Lower leg skin (tissue), 4 donors: ENCODE results near the gene NLK. TPM values are rescaled to one million over a fixed set of nuclear protein-coding genes. Genes with fewer than 3 reads are reported as not detected.

Experiments
- DNase-seq, 2 donors: peaks; one replicate each; pipeline ENCODE4 v3.0.0-alpha.2; 2019; ENCODE audit warnings: low spot score in 2 of 2
- H3K4me3 ChIP-seq: fragments of 200-600 bp; sonication (generic); 2 replicates; pipeline ENCODE4 v1.5.1; 2017; ENCODE audit warnings: mild to moderate bottlenecking, low read depth; ENCODE audit not compliant: poor library complexity, severe bottlenecking
- POLR2A ChIP-seq, 2 donors: fragments of 450-650 bp; IDR thresholded peaks; one replicate each; pipeline ENCODE4 v1.6.1; 2016 to 2017; ENCODE audit warnings: antibody characterized with exemption in 2 of 2, mild to moderate bottlenecking in 1 of 2, moderate library complexity in 1 of 2
- WGBS, 2 donors: methylation state at CpG; one replicate each; pipeline ENCODE4 v1.1.5; 2018; 5-methylcytosine and 5-hydroxymethylcytosine counted together
- intact Hi-C: fragments of 100-400 bp; cut with DNase I; formaldehyde crosslinking; loops from one replicate; pipeline ENCODE4 v1.15.0; 2023; ENCODE audit warnings: low total_unique reads
- total RNA-seq, 4 donors: library from RNA; depleted of rRNA; stranded (reverse); fragments of >200 nt; gene quantifications; one replicate each; pipeline ENCODE4 v1.1.0, GENCODE V29; 2016
- TF ChIP-seq, protein P1 (sequence below), 3 donors: fragments of 450-650 bp; IDR thresholded peaks; one replicate each; pipeline ENCODE4 v1.5.1; 2016; ENCODE audit warnings: antibody characterized with exemption in 3 of 3, mild to moderate bottlenecking in 3 of 3, moderate library complexity in 2 of 3

NLK gene
- total RNA-seq, 4 donors from 2014 or later, result 5.9 to 10.8 (median 8.2) TPM

- intact Hi-C loops, result loop anchor here (10.0 kb wide), 1 partner anchor 416 kb away; no protein-coding TSS in a partner anchor
- WGBS, 2 donors, result 1% methylated on average over 20 to 27 of the region's 43 CpGs
- H3K4me3 ChIP-seq, result peak overlapping the region; percentile 71
- DNase-seq, result peak; percentile 99 to 100
- TF ChIP-seq, protein P1, sequence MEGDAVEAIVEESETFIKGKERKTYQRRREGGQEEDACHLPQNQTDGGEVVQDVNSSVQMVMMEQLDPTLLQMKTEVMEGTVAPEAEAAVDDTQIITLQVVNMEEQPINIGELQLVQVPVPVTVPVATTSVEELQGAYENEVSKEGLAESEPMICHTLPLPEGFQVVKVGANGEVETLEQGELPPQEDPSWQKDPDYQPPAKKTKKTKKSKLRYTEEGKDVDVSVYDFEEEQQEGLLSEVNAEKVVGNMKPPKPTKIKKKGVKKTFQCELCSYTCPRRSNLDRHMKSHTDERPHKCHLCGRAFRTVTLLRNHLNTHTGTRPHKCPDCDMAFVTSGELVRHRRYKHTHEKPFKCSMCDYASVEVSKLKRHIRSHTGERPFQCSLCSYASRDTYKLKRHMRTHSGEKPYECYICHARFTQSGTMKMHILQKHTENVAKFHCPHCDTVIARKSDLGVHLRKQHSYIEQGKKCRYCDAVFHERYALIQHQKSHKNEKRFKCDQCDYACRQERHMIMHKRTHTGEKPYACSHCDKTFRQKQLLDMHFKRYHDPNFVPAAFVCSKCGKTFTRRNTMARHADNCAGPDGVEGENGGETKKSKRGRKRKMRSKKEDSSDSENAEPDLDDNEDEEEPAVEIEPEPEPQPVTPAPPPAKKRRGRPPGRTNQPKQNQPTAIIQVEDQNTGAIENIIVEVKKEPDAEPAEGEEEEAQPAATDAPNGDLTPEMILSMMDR (IDR thresholded peaks at IDR 0.05), result peak in 1 of 3 donors; percentile 51
- no peak for TF ChIP-seq POLR2A (IDR thresholded peaks at IDR 0.05)
These were observed 1.2 kb upstream of the NLK start for GRCh38 chr17:28041068-28041843.

DNA sequence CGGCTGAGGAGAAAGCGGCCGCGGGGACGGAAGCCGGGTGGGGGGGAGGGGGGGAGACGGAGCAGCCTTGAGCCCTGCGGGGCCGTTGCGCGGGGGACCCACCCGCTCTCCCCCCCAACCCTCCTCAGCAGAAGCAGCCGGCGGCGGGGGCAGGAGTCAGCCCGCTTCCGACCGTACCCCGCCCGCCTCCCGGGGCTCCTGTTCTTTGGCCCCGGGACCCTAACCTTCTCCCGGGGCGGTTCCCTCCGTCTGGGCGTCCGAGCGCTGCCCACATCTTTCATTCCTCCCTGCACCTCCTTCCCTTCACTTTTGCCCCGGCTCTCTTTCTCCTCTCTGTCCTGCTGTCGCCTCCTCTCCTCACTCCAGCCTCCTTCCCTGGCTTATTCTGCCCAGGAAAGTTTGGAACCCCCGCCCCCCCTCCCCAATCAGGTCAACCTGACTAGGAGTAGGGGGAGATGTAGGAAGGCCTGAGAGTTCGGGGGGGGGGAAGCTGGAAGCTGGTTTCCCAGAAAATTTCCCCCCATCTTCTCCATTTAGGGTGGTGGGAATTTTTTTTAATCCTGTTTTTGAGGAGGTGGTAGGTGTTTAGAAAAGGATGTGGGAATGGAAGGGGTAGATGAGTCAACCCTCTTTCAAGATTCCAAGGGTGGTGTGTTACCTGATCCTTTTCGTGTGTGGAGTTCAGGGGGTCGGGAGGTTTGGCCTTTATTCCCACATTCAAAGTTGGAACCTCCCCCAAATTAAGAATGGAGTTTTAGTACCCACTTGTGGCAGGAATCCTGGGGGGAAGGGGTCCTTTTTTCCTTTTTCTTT is 427 bp upstream of the NLK start:
- H3K4me3 ChIP-seq, result peak overlapping the region; percentile 71
- DNase-seq, result no peak
- 2% methylated on average over 22 to 25 of the region's 34 CpGs for WGBS, 2 donors
- intact Hi-C loops, result loop anchor here (10.0 kb wide), 1 partner anchor 417 kb away; no protein-coding TSS in a partner anchor
- no peak for TF ChIP-seq POLR2A (IDR thresholded peaks at IDR 0.05)
- TF ChIP-seq, protein P1 (IDR thresholded peaks at IDR 0.05), result no peak

DNA sequence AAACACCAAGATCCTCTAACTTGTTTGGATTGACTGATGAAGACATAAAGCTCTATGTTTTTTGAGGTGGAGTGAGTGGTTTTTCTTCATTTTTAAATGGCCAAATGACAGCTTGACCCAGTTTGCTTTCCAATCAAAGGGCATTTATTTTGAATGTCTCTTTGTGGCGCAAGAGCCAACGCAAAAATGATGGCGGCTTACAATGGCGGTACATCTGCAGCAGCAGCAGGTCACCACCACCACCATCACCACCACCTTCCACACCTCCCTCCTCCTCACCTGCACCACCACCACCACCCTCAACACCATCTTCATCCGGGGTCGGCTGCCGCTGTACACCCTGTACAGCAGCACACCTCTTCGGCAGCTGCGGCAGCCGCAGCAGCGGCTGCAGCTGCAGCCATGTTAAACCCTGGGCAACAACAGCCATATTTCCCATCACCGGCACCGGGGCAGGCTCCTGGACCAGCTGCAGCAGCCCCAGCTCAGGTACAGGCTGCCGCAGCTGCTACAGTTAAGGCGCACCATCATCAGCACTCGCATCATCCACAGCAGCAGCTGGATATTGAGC is 329 bp downstream of the NLK start:
- intact Hi-C loops, result loop anchor here (10.0 kb wide), 1 partner anchor 418 kb away; no protein-coding TSS in a partner anchor
- no peak for DNase-seq
- TF ChIP-seq, protein P1 (IDR thresholded peaks at IDR 0.05), result no peak
- TF ChIP-seq POLR2A (IDR thresholded peaks at IDR 0.05), result no peak
- H3K4me3 ChIP-seq, result no peak overlapping the region
- 97 to 98% methylated on average over 16 of the region's 16 CpGs for WGBS, 2 donors

DNA sequence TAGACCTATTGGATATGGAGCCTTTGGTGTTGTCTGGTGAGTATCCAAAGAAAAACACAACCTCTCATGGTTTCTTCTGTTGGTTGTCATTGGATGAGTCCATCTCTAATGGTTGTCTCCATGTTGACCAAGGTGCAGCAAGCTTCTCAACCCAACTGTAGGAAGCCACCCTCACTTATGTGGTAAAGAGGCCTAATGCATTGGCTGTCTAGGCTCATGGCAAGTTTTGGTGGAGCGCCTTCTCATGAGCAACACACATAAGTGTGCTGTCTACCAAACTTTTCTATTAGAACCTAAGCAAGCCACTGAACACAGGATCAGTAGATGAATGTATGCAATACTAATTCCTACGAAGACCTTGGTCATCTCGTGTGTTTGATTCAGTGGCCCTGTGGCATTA is 819 bp downstream of the NLK start:
- WGBS, 2 donors, result 92 to 95% methylated on average over 3 of the region's 3 CpGs
- DNase-seq, result no peak
- TF ChIP-seq POLR2A (IDR thresholded peaks at IDR 0.05), result no peak
- TF ChIP-seq, protein P1 (IDR thresholded peaks at IDR 0.05), result no peak
- H3K4me3 ChIP-seq, result no peak overlapping the region
- intact Hi-C loops, result loop anchor here (10.0 kb wide), 1 partner anchor 418 kb away; no protein-coding TSS in a partner anchor

DNA sequence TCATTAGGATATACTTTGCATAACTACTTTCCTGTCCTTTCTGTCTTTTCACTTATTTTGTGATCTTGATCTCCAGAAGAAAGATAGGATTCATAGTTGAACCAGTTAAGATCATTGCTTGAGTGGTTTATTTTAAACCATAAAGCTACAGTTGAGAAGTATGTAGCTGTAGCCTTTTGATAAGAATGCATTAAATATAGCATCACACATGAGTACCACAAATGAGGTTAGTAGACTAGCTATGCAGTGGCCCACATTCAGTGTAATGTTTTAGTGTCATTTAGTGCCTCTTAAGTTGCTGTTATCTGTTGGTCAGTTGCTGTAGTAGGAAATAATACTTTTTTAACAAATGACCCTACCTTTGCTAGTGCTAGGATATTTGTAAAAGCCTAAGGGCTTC is 1.3 kb downstream of the NLK start:
- intact Hi-C loops, result loop anchor here (10.0 kb wide), 1 partner anchor 419 kb away; no protein-coding TSS in a partner anchor
- no peak overlapping the region for H3K4me3 ChIP-seq
- TF ChIP-seq POLR2A (IDR thresholded peaks at IDR 0.05), result no peak
- TF ChIP-seq, protein P1 (IDR thresholded peaks at IDR 0.05), result no peak
- no peak for DNase-seq
